NCI-H146 (cell line): ENCODE data around the gene ZNF669.
A peak's percentile ranks its signal among the peaks of the same experiment; 100 is the strongest.

Source experiments
- DNase-seq: peaks from one replicate; lab custom pipeline; 2025; lab: John Stamatoyannopoulos, UW

ZNF669 gene

GRCh38 chr1:247111259-247111699, 7.1 kb upstream of the ZNF669 start:
- DNase-seq = no peak

GRCh38 chr1:247110627-247111258, 6.6 kb upstream of the ZNF669 start:
- peak; percentile 33 for DNase-seq

GRCh38 chr1:247107694-247108093, 3.5 kb upstream of the ZNF669 start:
- DNase-seq = no peak

- no peak for DNase-seq
These were observed 1.8 kb upstream of the ZNF669 start for GRCh38 chr1:247105966-247106365.

GRCh38 chr1:247104965-247105364, 809 bp upstream of the ZNF669 start:
- no peak for DNase-seq

GRCh38 chr1:247102381-247102780, 1.8 kb downstream of the ZNF669 start:
- no peak for DNase-seq

GRCh38 chr1:247100676-247101279, 3.4 kb downstream of the ZNF669 start:
- no peak for DNase-seq

- DNase-seq = no peak
These were observed 7.2 kb downstream of the ZNF669 start for GRCh38 chr1:247096958-247097357.

- DNase-seq = no peak
These were observed 7.6 kb downstream of the ZNF669 start for GRCh38 chr1:247096544-247096943.

- no peak for DNase-seq
These were observed 8.0 kb downstream of the ZNF669 start for GRCh38 chr1:247096112-247096511.

- no peak for DNase-seq
These were observed 13.7 kb downstream of the ZNF669 start for GRCh38 chr1:247090455-247090854.

- DNase-seq = peak; percentile 75
These were observed 14.4 kb downstream of the ZNF669 start for GRCh38 chr1:247089616-247090375.

- no peak for DNase-seq
These were observed 15.2 kb downstream of the ZNF669 start for GRCh38 chr1:247088967-247089366.

- DNase-seq = no peak
These were observed 16.9 kb downstream of the ZNF669 start for GRCh38 chr1:247087256-247087655.

GRCh38 chr1:247085310-247085709, 18.8 kb downstream of the ZNF669 start:
- no peak for DNase-seq

GRCh38 chr1:247084771-247085170, 19.4 kb downstream of the ZNF669 start:
- DNase-seq = no peak

GRCh38 chr1:247079141-247079874, 24.8 kb downstream of the ZNF669 start:
- peak; percentile 47 for DNase-seq

GRCh38 chr1:247078258-247079140, 25.7 kb downstream of the ZNF669 start, which contains the start of gene ZNF670:
ZNF670 (minus strand) TSS chr1:247078811; CDS start chr1:247078596, 215 bp downstream.
- peak; percentile 99 for DNase-seq

- DNase-seq = no peak
These were observed 26.3 kb downstream of the ZNF669 start for GRCh38 chr1:247077876-247078257.

- no peak for DNase-seq
These were observed 26.9 kb downstream of the ZNF669 start for GRCh38 chr1:247077213-247077612.

- DNase-seq = no peak
These were observed 33.5 kb downstream of the ZNF669 start for GRCh38 chr1:247070645-247071044.
